ENCODE results near the gene CST2.
"Not testable (repeated sequence)": the region's sequence is repeated elsewhere in the genome, so short reads cannot be mapped to it uniquely, and the experiment has no call there.

CST2 gene

GRCh38 chr20:23820493-23820892 lies 6.0 kb downstream of the CST2 start:
- in situ Hi-C loops (cut with MboI; ENCODE audit: low pct_unique_long_range_greater_than_20kb, low sequenced_read_pairs) = no loop called here

GRCh38 chr20:23811559-23811958 lies 15.0 kb downstream of the CST2 start:
- DNase-seq; in situ Hi-C loops (cut with MboI; ENCODE audit: low pct_unique_long_range_greater_than_20kb, low sequenced_read_pairs): not testable (repeated sequence)

More at GRCh38 chr20:23820493-23820892, 6.0 kb downstream of the CST2 start:
- no peak for DNase-seq

GRCh38 chr20:23810349-23810748 lies 16.2 kb downstream of the CST2 start:
- DNase-seq; in situ Hi-C loops (cut with MboI; ENCODE audit: low pct_unique_long_range_greater_than_20kb, low sequenced_read_pairs): not testable (repeated sequence)

GRCh38 chr20:23800865-23801264 lies 25.7 kb downstream of the CST2 start:
- no peak for DNase-seq
- in situ Hi-C loops (cut with MboI; ENCODE audit: low pct_unique_long_range_greater_than_20kb, low sequenced_read_pairs) = no loop called here

DNA sequence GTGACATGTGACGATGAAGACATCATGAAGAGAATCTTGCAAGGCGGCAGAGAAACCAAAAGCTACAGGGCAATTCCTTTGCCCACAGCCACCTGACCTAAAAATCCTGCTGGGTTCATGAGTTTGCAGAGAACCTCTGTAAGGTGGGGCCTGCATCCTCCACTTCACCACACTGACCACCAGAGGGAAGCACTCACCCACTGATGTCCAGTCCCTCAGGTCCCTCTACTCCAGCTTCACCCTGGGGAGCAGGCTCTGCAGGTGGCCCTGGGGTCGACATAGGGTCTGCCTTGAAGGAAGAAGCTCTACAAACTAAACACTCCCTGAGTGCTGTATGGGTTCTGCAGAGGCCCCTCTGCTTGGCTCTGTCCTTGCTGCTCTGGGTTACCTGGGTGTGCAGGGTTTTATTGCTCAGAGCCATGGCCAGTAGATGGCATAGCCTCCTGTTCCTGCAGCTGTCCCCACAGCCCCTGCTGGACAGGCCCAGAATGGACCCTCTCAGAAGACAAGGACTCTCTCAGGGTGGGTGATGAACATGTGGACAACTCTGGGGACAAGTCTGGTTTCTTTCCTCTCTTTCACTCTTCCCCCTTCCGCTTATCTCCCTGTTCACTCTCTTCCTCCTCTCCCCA lies 27.2 kb downstream of the CST2 start:
- peak; percentile 18 for DNase-seq
- in situ Hi-C loops (cut with MboI; ENCODE audit: low pct_unique_long_range_greater_than_20kb, low sequenced_read_pairs) = not testable (repeated sequence)

GRCh38 chr20:23795526-23795925 lies 31.0 kb downstream of the CST2 start:
- no peak for DNase-seq
- in situ Hi-C loops (cut with MboI; ENCODE audit: low pct_unique_long_range_greater_than_20kb, low sequenced_read_pairs) = no loop called here

- DNase-seq = no peak
- in situ Hi-C loops (cut with MboI; ENCODE audit: low pct_unique_long_range_greater_than_20kb, low sequenced_read_pairs) = no loop called here
Observed at GRCh38 chr20:23794841-23795240, 31.7 kb downstream of the CST2 start.

GRCh38 chr20:23794065-23794464 lies 32.5 kb downstream of the CST2 start:
- DNase-seq = no peak
- in situ Hi-C loops (cut with MboI; ENCODE audit: low pct_unique_long_range_greater_than_20kb, low sequenced_read_pairs) = no loop called here

- in situ Hi-C loops (cut with MboI; ENCODE audit: low pct_unique_long_range_greater_than_20kb, low sequenced_read_pairs) = no loop called here
- no peak for DNase-seq
Observed at GRCh38 chr20:23783447-23783846, 43.1 kb downstream of the CST2 start.

GRCh38 chr20:23782366-23782983 lies 44.1 kb downstream of the CST2 start:
- peak; percentile 46 for DNase-seq
- in situ Hi-C loops (cut with MboI; ENCODE audit: low pct_unique_long_range_greater_than_20kb, low sequenced_read_pairs) = no loop called here

GRCh38 chr20:23778676-23779075 lies 47.9 kb downstream of the CST2 start:
- DNase-seq; in situ Hi-C loops (cut with MboI; ENCODE audit: low pct_unique_long_range_greater_than_20kb, low sequenced_read_pairs): not testable (repeated sequence)

- DNase-seq; in situ Hi-C loops (cut with MboI; ENCODE audit: low pct_unique_long_range_greater_than_20kb, low sequenced_read_pairs): not testable (repeated sequence)
Observed at GRCh38 chr20:23777380-23777779, 49.1 kb downstream of the CST2 start.

GRCh38 chr20:23776067-23776771 lies 50.3 kb downstream of the CST2 start:
- DNase-seq = no peak
- in situ Hi-C loops (cut with MboI; ENCODE audit: low pct_unique_long_range_greater_than_20kb, low sequenced_read_pairs) = no loop called here

- DNase-seq = no peak
- in situ Hi-C loops (cut with MboI; ENCODE audit: low pct_unique_long_range_greater_than_20kb, low sequenced_read_pairs) = no loop called here
Observed at GRCh38 chr20:23774081-23774480, 52.4 kb downstream of the CST2 start.

Data from KBM-7 (cell line).